Mesodermal cell (in vitro differentiated cells): Measurements from ENCODE around the gene SNX2.

Experiments
- H3K27ac ChIP-seq: 2 replicates; pipeline ENCODE4 v1.7.0; 2013; ENCODE audit warnings: mild to moderate bottlenecking, low read depth, low read length, moderate library complexity; ENCODE audit not compliant: severe bottlenecking
- H3K36me3 ChIP-seq: 2 replicates; pipeline ENCODE4 v1.7.1; 2013; ENCODE audit warnings: mild to moderate bottlenecking, low read length, moderate library complexity; ENCODE audit not compliant: control insufficient read depth, insufficient read depth
- H3K4me1 ChIP-seq: one replicate; pipeline ENCODE4 v1.7.1; 2013; ENCODE audit warnings: mild to moderate bottlenecking, low read length; ENCODE audit not compliant: insufficient read depth, control insufficient read depth, poor library complexity, severe bottlenecking
- H3K4me3 ChIP-seq: 2 replicates; pipeline ENCODE4 v1.7.0; 2013; ENCODE audit warnings: low read length, control low read depth, mild to moderate bottlenecking; ENCODE audit not compliant: insufficient read depth, poor library complexity, severe bottlenecking; ENCODE audit errors: extremely low read depth
- H3K9me3 ChIP-seq: 2 replicates; pipeline ENCODE4 v1.7.1; 2013; ENCODE audit warnings: mild to moderate bottlenecking, low read length, moderate library complexity; ENCODE audit not compliant: control insufficient read depth
- WGBS, 2 experiments: methylation state at CpG; one replicate each; pipeline ENCODE4 v1.1.5; 2013; ENCODE audit warnings: missing lambda C conversion rate in 2 of 2; ENCODE audit not compliant: insufficient coverage in 2 of 2; 5-methylcytosine and 5-hydroxymethylcytosine counted together

SNX2 gene

DNA sequence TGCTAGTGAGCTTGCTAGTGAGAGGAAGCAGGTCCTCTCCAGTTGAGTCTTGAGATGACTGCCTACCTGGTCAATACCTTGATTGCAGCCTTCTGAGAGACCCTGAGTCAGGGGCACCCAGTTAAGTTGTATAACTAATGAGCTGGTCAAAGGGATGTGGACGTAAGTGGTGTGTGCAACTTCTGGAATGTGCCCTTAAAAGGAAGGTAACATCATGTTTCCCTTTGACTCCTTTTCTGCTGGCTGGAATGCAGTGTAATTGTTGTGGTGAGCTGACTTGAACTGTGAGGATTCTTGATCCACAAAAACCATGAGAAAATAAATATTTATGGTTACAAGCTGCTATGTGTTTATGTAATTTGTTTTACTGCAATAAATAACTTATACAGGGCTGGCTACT is 2.4 kb upstream of the SNX2 start:
- 80 to 82% methylated on average over 1 of the region's 1 CpG for WGBS, 2 experiments
- Histone ChIP-seq H3K36me3 (no peaks in the 10 kb centered on the region), H3K9me3 (no peaks in the 10 kb centered on the region), H3K27ac (no peak overlapping the region), H3K4me1 (peaks cover 9% of the 10 kb centered on the region), H3K4me3 (no peak overlapping the region)

DNA sequence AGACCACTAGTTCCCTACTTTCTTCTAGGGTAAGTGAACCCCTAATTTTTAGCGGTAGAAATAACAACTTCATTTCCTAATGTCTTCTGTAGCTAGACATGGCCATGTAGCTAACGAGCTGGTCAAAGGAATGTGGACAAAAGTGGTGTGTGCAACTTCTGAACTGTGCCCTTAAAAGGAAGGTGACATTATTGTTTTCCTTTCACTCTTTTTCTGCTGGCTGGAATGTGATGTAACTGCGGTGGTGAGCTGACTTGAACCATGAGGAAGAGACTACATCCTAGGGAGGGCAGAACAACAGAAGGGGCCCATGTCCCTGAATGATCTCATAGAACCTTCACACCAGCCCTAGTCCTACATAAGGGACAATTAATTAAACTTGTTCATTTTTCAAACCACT is 1.3 kb upstream of the SNX2 start:
- Histone ChIP-seq H3K27ac (no peak overlapping the region), H3K4me3 (no peak overlapping the region), H3K36me3 (no peaks in the 10 kb centered on the region), H3K9me3 (no peaks in the 10 kb centered on the region), H3K4me1 (peaks cover 9% of the 10 kb centered on the region)
- WGBS, 2 experiments: 100% methylated on average over 1 of the region's 3 CpGs; no CpG with 5 or more reads in 1 of the 2 experiments

DNA sequence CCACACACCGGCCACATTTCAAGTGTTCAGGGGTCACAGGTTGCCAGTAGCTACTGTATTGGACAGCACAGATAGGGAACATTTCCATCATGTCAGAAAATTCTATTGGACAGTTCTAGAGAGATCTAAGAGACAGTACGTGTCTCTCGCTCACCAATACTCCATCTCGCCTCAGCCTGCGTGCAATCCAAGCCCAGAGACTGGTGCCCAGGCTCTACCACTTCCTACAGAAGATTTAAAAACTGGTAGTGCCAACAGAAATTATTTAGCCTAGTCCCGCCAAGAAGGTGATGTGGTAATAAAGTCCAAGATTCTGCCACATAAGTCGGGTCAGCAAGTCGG is 390 bp upstream of the SNX2 start:
- Histone ChIP-seq H3K4me1 (peaks cover 9% of the 10 kb centered on the region), H3K36me3 (no peaks in the 10 kb centered on the region), H3K9me3 (no peaks in the 10 kb centered on the region), H3K27ac (no peak overlapping the region), H3K4me3 (peak overlapping the region; percentile 92)
- 37 to 57% methylated on average over 6 of the region's 8 CpGs for WGBS, 2 experiments

DNA sequence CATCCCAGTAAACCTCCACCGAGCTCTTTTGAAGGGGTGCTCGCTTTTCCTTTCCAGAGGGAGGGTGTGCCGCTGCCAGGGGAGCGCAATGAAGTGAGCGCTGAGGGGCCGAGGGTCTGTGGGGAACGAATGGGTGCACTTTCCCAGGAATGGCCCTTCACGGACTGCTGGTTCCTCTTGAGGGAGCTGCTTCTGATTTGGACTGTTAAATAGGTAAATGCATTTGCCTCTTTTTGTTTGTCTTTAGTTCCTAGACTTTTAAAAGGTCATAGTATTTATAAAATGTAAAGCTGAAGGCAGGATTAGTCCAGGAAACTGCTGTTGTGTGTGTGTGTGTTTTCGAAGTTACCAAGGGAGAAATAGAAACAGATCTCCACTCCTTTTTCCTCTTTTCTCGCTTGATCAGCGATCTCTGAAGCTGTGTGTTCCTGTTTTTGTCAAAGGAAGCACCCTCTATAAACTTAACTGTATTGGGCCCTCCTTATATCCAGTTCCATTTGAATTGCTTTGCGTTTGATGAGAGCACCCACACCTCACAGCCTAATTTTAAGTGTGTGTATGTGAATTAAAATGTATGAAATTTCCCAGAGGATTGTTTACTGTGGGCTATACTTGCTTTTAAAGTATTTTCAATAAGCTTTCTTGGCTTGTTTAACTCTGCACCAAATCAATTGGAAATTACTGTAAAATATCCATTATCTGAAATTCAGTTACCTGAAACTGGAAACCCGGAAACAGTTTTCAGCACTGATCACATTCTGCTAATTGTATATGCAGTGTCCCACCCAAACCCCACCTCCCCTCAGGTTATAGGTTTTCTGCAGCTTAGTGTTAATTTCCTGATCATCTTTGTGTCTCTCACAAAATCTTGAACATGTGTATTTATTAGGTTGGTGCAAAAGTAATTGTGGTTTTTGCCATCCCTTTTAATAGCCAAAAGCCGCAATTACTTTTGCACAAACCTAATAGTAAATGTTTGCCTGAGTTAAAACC is 966 bp downstream of the SNX2 start:
- Histone ChIP-seq H3K36me3 (peaks cover 5% of the 10 kb centered on the region), H3K4me3 (peak overlapping the region; percentile 92), H3K4me1 (peaks cover 9% of the 10 kb centered on the region), H3K9me3 (no peaks in the 10 kb centered on the region), H3K27ac (peak overlapping the region; percentile 65)
- 0% methylated on average over 4 to 8 of the region's 14 CpGs for WGBS, 2 experiments

DNA sequence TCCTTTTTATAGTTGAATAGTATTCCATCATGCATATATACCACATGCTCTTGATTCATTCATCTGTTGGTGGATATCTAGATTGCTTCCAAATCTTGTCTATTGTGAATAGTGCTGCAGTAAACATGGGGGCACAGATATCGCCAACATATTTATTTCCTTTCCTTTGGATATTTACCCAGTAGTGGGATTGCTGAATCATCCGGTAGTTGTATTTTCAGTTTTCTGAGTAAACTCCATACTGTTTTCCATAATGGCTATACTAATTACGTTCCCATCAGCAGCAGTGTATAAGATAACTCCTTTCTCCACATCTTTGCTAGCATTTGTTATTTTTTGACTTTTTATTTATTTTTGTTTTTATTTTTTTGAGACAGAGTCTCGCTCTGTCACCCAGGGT is 3.3 kb downstream of the SNX2 start:
- 100% methylated on average over 3 of the region's 4 CpGs; no CpG with 5 or more reads in 1 of the 2 experiments for WGBS, 2 experiments
- peaks cover 5% of the 10 kb centered on the region for H3K36me3 ChIP-seq
- peaks cover 3% of the 10 kb centered on the region for H3K4me1 ChIP-seq
- no peak overlapping the region for H3K27ac ChIP-seq
- no peaks in the 10 kb centered on the region for H3K9me3 ChIP-seq
- H3K4me3 ChIP-seq: no peak overlapping the region

DNA sequence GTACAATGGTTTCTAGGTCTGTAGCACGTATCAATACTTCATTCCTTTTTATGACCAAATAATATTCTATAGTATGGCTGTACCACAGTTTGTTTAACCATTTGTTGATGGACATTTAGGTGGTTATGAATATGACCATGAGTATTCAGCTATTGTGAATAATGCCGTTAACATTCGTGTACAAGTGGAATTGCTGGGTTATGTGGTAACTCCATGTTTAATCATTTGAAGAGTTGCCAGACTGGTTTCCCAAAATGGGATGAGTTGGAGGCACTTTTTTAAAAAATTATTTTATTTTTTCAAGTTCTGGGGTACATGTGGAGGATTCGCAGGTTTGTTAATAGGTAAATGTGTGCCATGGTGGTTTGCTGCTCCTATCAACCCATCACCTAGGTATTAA is 4.6 kb downstream of the SNX2 start:
- Histone ChIP-seq H3K9me3 (no peaks in the 10 kb centered on the region), H3K36me3 (peaks cover 5% of the 10 kb centered on the region), H3K4me1 (no peaks in the 10 kb centered on the region), H3K27ac (no peak overlapping the region), H3K4me3 (no peak overlapping the region)
- WGBS, 2 experiments: 96% methylated on average over 2 to 3 of the region's 4 CpGs

DNA sequence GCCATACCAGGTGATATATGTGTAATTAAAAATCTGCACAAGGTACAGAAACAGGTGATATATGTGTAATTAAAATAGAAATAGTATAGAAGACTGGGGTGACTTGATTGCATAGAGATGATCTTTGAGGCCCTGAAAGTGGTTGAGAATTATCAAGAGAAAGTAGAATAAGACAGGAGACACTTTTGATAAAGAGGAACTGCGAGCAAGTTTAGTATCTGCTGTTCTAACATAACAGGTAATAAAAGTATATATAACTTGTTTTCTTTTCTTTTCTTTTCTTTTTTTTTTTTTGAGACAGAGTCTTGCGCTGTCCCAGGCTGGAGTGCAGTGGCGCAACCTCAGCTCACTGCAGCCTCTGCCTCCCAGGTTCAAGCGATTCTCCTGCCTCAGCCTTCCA is 5.4 kb downstream of the SNX2 start:
- Histone ChIP-seq H3K9me3 (peaks cover 2% of the 10 kb centered on the region), H3K4me3 (no peak overlapping the region), H3K4me1 (no peaks in the 10 kb centered on the region), H3K27ac (no peak overlapping the region), H3K36me3 (peaks cover 5% of the 10 kb centered on the region)
- WGBS, 2 experiments: 96 to 97% methylated on average over 3 of the region's 4 CpGs

DNA sequence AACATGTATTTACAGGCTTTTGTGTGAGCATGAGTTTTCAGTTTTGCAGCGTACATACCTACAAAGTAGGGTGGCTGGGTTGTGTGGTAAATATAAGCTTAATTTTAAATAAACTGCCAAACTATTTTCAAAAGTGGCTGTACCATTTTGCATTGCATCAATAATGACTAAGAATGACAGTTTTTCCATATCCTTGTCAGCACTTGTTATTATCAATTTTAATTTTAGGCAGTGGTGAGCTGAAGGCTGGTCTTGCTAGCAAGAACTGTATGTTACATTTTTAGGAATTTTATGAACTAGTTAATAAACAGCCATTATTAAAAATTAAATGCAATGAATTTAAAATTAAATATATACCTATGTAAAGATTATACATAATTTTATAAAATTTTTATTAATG is 6.6 kb downstream of the SNX2 start:
- Histone ChIP-seq H3K4me3 (no peak overlapping the region), H3K27ac (no peak overlapping the region), H3K9me3 (peaks cover 4% of the 10 kb centered on the region), H3K4me1 (no peaks in the 10 kb centered on the region), H3K36me3 (peaks cover 5% of the 10 kb centered on the region)
- WGBS, 2 experiments: no CpG with 5 or more reads among the region's 1 CpG

DNA sequence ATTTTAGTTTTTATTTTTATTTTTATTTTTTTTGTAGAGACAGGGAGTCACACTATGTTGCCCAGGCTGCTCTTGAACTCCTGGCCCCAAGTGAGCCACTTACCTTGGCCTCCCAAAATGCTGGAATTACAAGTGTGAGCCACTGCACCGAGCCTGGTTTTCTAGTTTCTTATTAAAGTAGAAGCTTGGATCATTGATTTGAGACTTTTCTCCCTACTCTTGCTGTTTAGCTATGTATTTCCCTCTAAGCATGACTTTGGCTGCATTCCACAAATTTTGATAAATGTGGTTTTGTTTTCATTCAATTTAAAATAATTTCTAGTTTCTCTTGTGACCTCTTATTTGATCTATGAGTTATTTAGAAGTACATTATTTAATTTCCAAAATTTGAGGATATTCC is 10.4 kb downstream of the SNX2 start:
- Histone ChIP-seq H3K4me3 (no peak overlapping the region), H3K36me3 (peaks cover 5% of the 10 kb centered on the region), H3K9me3 (peaks cover 4% of the 10 kb centered on the region), H3K27ac (no peak overlapping the region), H3K4me1 (no peaks in the 10 kb centered on the region)
- WGBS, 2 experiments: 100% methylated on average over 1 of the region's 1 CpG; no CpG with 5 or more reads in 1 of the 2 experiments

DNA sequence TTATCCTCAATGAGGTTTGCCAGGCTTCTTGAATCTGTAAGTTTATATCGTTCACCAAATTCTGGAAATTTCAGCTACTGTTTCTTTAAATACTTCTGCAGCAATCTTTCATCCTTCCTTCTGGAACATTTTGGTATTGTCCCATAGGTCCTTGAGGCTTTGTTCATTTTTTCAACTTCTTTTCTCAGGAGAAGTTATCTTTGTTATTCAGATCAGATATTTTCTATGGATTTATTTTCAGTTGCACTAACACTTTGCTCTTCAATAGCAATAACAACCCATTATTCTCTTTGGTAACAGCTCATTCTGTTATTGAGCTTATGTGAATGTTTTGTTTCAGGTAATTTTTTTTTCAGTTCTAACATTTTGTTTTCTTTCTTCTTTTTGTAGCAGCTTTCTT is 13.5 kb downstream of the SNX2 start:
- H3K4me3 ChIP-seq: no peak overlapping the region
- WGBS, 2 experiments: 100% methylated on average over 1 of the region's 1 CpG; no CpG with 5 or more reads in 1 of the 2 experiments
- peaks cover 4% of the 10 kb centered on the region for H3K9me3 ChIP-seq
- no peak overlapping the region for H3K27ac ChIP-seq
- no peaks in the 10 kb centered on the region for H3K36me3 ChIP-seq
- H3K4me1 ChIP-seq: no peaks in the 10 kb centered on the region

DNA sequence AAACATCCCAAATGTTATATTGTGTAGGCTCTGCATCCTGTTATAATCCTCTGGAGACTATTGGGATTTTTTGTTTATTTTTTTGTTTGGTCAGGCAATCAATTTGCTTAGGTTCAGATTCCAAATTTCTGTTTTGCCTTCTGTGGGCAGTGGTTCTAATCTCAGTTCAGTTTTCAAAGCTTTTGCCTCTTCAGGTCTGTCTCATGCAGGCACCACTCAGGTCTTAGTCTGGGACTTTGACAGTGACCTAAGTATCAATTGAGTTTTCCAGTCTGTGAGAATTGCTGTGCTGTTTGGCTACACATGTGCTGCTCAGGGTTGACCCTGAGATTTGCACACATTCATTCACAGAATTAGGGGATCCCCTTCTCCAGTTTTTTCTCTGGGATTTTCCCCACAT is 14.1 kb downstream of the SNX2 start:
- H3K9me3 ChIP-seq: peaks cover 4% of the 10 kb centered on the region
- no peak overlapping the region for H3K4me3 ChIP-seq
- no peaks in the 10 kb centered on the region for H3K4me1 ChIP-seq
- no peaks in the 10 kb centered on the region for H3K36me3 ChIP-seq
- H3K27ac ChIP-seq: no peak overlapping the region
